Measurements from ENCODE around the gene MPP2. TPM values are rescaled to one million over a fixed set of nuclear protein-coding genes. Genes with fewer than 3 reads are reported as not detected.

MPP2 gene
- total and polyA plus RNA-seq, 2 of the 13 experiments (the other 11 are each of a cell fraction or from before 2014, with no cell fraction given): 0.20 to 1.7 TPM

GRCh38 chr17:43898446-43898845 lies 8.9 kb downstream of the MPP2 start:
- Histone ChIP-seq H3K27ac (ENCODE audit: extremely low read length, insufficient read depth, low read length) (no peak overlapping the region), H3K9ac (ENCODE audit: insufficient read depth, low read depth, low read length) (no peak overlapping the region), H3K36me3 (replicated peaks in 1 of 2; ENCODE audit: control insufficient read depth in 1 of 2, insufficient read depth in 2 of 2, low read length in 2 of 2) (no peaks in the 10 kb centered on the region), H3K4me2 (ENCODE audit: low read depth, low read length) (no peak overlapping the region), H2AFZ (ENCODE audit: low read length) (no peak overlapping the region), H3K9me3 (ENCODE audit: low read length) (no peaks in the 10 kb centered on the region), H4K20me1 (ENCODE audit: insufficient read depth, low read length) (no peaks in the 10 kb centered on the region), H3K4me1 (ENCODE audit: insufficient read depth, low read length) (peaks cover 12% of the 10 kb centered on the region), H3K79me2 (ENCODE audit: insufficient read depth, low read length) (no peaks in the 10 kb centered on the region), H3K27me3 (ENCODE audit: control insufficient read depth in 1 of 2, insufficient read depth in 2 of 2, low read length in 2 of 2) (peaks cover 6 to 57% of the 10 kb centered on the region in 2 experiments; a peak in 4 of 5 replicates), H3K4me3 (replicated peaks in 1 of 3; ENCODE audit: insufficient read depth in 1 of 3, low read depth in 2 of 3, low read length in 3 of 3) (no peak overlapping the region)
- in situ Hi-C loops (cut with HindIII; ENCODE audit: extremely low pct_ligation_motif_present, low pct_unique_long_range_greater_than_20kb) (no loop called here), intact Hi-C loops (cut with micrococcal nuclease; ENCODE audit: unreplicated experiment) (no loop called here)
- CTCF ChIA-PET (ENCODE audit: low intra/inter-chr PET ratio, low total read pairs): no interaction called here
- no peak for ATAC-seq
- POLR2A ChIA-PET: no interaction called here
- no peak for TF ChIP-seq CERS6 (CRISPR knock-in tag; IDR thresholded peaks at IDR 0.05)
- TF ChIP-seq ZNF275 (CRISPR knock-in tag; IDR thresholded peaks at IDR 0.05; ENCODE audit: borderline replicate concordance): no peak
- TF ChIP-seq ZUFSP (CRISPR knock-in tag; IDR thresholded peaks at IDR 0.05; ENCODE audit: borderline replicate concordance): no peak
- no peak for TF ChIP-seq ZNF282 (IDR thresholded peaks at IDR 0.05; ENCODE audit: partially characterized antibody)
- no peak for TF ChIP-seq HNF4G (IDR thresholded peaks at IDR 0.05; ENCODE audit: borderline replicate concordance, low read depth, low read length)
- no peak for TF ChIP-seq HNF4G (CRISPR knock-in tag; IDR thresholded peaks at IDR 0.05; ENCODE audit: borderline replicate concordance, low read depth)
- BruUV-seq (replicated peaks): no TSS peak
- 60% methylated on average over 1 of the region's 1 CpG for WGBS (ENCODE audit: low lambda C conversion rate)
- no peak for FAIRE-seq
- no peak for DNase-seq (ENCODE audit: low spot score)

All from HepG2 (cell line).